Psoas muscle (tissue), 8 donors: ENCODE data around the gene POLR1D. TPM values are rescaled to one million over a fixed set of nuclear protein-coding genes. Genes with fewer than 3 reads are reported as not detected.

Experiments
- ATAC-seq, 4 donors: fragments of 200-7000 bp; cut with Tn5 transposase; one replicate each; pipeline ENCODE4 v1.9.1; 2020; ENCODE audit warnings: moderate library complexity in 3 of 4, mild to moderate bottlenecking in 2 of 4
- DNase-seq, 2 donors: peaks; one replicate each; pipeline ENCODE4 v3.0.0-alpha.2; 2020
- H3K27ac ChIP-seq: fragments of 200-600 bp; one replicate; pipeline ENCODE4 v1.8.0; 2022
- H3K27me3 ChIP-seq, 3 donors: fragments of 200-600 bp in 1 of 3; one replicate each; pipeline versions ENCODE4 v1.6.1 to v1.8.0; 2013 to 2022; ENCODE audit warnings: low read length in 2 of 3, mild to moderate bottlenecking in 2 of 3, moderate library complexity in 1 of 3; ENCODE audit not compliant: insufficient read depth in 3 of 3
- H3K36me3 ChIP-seq, 2 donors: fragments of 200-600 bp in 1 of 2; one replicate each; pipeline versions ENCODE4 v1.6.1 to v1.8.0; 2013 to 2022; ENCODE audit warnings: low read depth in 1 of 2, mild to moderate bottlenecking in 1 of 2, moderate library complexity in 1 of 2; ENCODE audit not compliant: insufficient read depth in 1 of 2
- H3K4me1 ChIP-seq: fragments of 200-600 bp; one replicate; pipeline ENCODE4 v1.8.0; 2022
- H3K4me3 ChIP-seq: fragments of 200-600 bp; one replicate; pipeline ENCODE4 v1.8.0; 2022; ENCODE audit warnings: mild to moderate bottlenecking
- H3K9me3 ChIP-seq: fragments of 200-600 bp; one replicate; pipeline ENCODE4 v1.8.0; 2022
- WGBS, 3 donors: extraction: QIAGEN DNeasy Blood & Tissue Kit; methylation state at CpG; one replicate each; pipeline versions ENCODE4 v1.1.6 to v1.1.7; 2013; 5-methylcytosine and 5-hydroxymethylcytosine counted together
- intact Hi-C, 2 donors: fragments of 100-400 bp; cut with DNase I; formaldehyde crosslinking; loops; one replicate each; pipeline versions ENCODE4 v1.11.0 to v1.14.2; 2022
- polyA plus RNA-seq, 3 donors: library from polyadenylated mRNA; stranded (reverse); fragments of 200-250 nt; gene quantifications; one replicate each; pipeline ENCODE4 v1.2.3, GENCODE V29; 2013
- total RNA-seq, 4 donors: library from RNA; stranded (reverse); fragmentation: NEBNext Ultra II Directional in 2 of 4; extraction: Animal tissue kit (Norgen Biotek cat#: 25700) in 2 of 4; gene quantifications; one replicate each; pipeline versions ENCODE4 v1.2.1 to v1.2.4, GENCODE V29; 2021 to 2023
- TF ChIP-seq, protein P1 (sequence below): fragments of 200-600 bp; IDR thresholded peaks from one replicate; pipeline ENCODE4 v1.8.0; 2022; ENCODE audit warnings: antibody characterized with exemption
- donor health status: healthy with polysubstance abuse.
- donor health status: DM: no; HTN: no; CAD: no; lungs with moderate emphysema.
- donor health status: Bipolar disorder and iron deficiency.
- donor health status: healthy.
- donor health status: DM: yes; HTN: yes; CAD: no.
- donor health status: DM: no; HTN: no; CAD: no.
- donor health status: DM: no; HTN: no; CAD: no.
- donor health status: DM: yes; HTN: yes; CAD: no.

The POLR1D gene
- total and polyA plus RNA-seq, 7 donors: 92.5 to 205 (median 113) TPM

- DNase-seq: no peak
- ATAC-seq: no peak
Observed at GRCh38 chr13:27670861-27671260, 49.2 kb downstream of the POLR1D start.

DNA sequence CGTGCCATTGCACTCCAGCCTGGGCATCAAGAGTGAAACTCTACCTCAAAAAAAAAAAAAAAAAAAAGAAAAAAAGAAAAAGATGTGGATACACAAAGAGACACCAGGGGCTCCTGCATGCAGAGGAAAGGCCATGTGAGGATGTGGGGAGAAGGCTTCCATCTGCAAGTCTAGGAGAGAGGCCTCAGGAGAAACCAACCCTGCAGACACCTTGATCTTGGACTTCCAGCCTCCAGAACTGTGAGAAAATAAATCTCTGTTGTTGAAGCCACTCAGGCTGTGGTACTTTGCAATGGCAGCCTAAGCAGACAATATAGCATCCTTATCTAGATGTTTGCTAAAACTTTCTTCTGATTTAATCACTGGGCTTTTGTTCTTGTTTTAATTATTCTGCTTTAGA, 50.3 kb downstream of the POLR1D start:
- no peak overlapping the region for H3K27ac ChIP-seq
- peaks cover 0 to under 1% of the 10 kb centered on the region in 2 donors for H3K36me3 ChIP-seq
- TF ChIP-seq, protein P1, sequence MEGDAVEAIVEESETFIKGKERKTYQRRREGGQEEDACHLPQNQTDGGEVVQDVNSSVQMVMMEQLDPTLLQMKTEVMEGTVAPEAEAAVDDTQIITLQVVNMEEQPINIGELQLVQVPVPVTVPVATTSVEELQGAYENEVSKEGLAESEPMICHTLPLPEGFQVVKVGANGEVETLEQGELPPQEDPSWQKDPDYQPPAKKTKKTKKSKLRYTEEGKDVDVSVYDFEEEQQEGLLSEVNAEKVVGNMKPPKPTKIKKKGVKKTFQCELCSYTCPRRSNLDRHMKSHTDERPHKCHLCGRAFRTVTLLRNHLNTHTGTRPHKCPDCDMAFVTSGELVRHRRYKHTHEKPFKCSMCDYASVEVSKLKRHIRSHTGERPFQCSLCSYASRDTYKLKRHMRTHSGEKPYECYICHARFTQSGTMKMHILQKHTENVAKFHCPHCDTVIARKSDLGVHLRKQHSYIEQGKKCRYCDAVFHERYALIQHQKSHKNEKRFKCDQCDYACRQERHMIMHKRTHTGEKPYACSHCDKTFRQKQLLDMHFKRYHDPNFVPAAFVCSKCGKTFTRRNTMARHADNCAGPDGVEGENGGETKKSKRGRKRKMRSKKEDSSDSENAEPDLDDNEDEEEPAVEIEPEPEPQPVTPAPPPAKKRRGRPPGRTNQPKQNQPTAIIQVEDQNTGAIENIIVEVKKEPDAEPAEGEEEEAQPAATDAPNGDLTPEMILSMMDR: no peak
- no peaks in the 10 kb centered on the region for H3K27me3 ChIP-seq
- H3K4me3 ChIP-seq: no peak overlapping the region
- no peak for DNase-seq
- no peak for ATAC-seq
- peaks cover 10% of the 10 kb centered on the region for H3K4me1 ChIP-seq
- 80 to 89% (median 86%) methylated on average over 1 of the region's 1 CpG for WGBS, 3 donors
- H3K9me3 ChIP-seq: no peaks in the 10 kb centered on the region
- intact Hi-C loops: no loop called here

More at GRCh38 chr13:27670861-27671260, 49.2 kb downstream of the POLR1D start:
- TF ChIP-seq, protein P1: no peak
- no peak overlapping the region for H3K27ac ChIP-seq
- WGBS, 3 donors: 70 to 75% (median 72%) methylated on average over 1 of the region's 1 CpG
- peaks cover 0 to 11% of the 10 kb centered on the region in 2 donors for H3K36me3 ChIP-seq
- intact Hi-C loops: no loop called here
- no peaks in the 10 kb centered on the region for H3K9me3 ChIP-seq
- H3K4me1 ChIP-seq: peaks cover 10% of the 10 kb centered on the region
- no peak overlapping the region for H3K4me3 ChIP-seq
- no peaks in the 10 kb centered on the region for H3K27me3 ChIP-seq

Other genes starting within 250 kb of the POLR1D start
- gene GTF3A, start 197.3 kb upstream of the POLR1D start, total RNA-seq: 100 to 1,000 TPM; 141 to 201 (median 159) TPM
- gene GTF3A, start 197.3 kb upstream of the POLR1D start, polyA plus RNA-seq: 100 to 1,000 TPM; 228 to 285 (median 231) TPM
- 10 to 100 TPM; 48.1 to 72.4 (median 64.9) TPM for gene MTIF3, start 171.3 kb upstream of the POLR1D start, total RNA-seq
- gene MTIF3, start 171.3 kb upstream of the POLR1D start, polyA plus RNA-seq: 100 to 1,000 TPM in 2 of 3 donors, 10 to 100 TPM in 1; 84.8 to 166 (median 108) TPM
- 10 to 100 TPM in 1 of 4 donors, 1 to 10 TPM in 3; 5.3 to 10.0 (median 8.0) TPM for gene LNX2, start 1.4 kb upstream of the POLR1D start, total RNA-seq
- gene LNX2, start 1.4 kb upstream of the POLR1D start, polyA plus RNA-seq: 1 to 10 TPM; 2.3 to 6.7 (median 2.6) TPM
- not detected for gene GSX1, start 170.6 kb downstream of the POLR1D start, total RNA-seq
- gene GSX1, start 170.6 kb downstream of the POLR1D start, polyA plus RNA-seq: not detected